CD14-positive monocyte (primary cell): ENCODE results near the gene MYO15B. TPM values are rescaled to one million over a fixed set of nuclear protein-coding genes. Genes with fewer than 3 reads are reported as not detected.

Experiments
- DNase-seq, 3 donors: peaks; one replicate each; pipeline ENCODE4 v3.0.0-alpha.2; 2011 to 2022
- H2AFZ ChIP-seq: 2 replicates; pipeline ENCODE4 v1.6.0; 2012; ENCODE audit warnings: mild to moderate bottlenecking, low read depth, low read length, inconsistent platforms; ENCODE audit not compliant: insufficient read depth, poor library complexity, severe bottlenecking
- H3K27ac ChIP-seq, 2 donors: 1 replicate in 1 of 2; 2 replicates in 1 of 2; pipeline ENCODE4 v1.5.1; 2012 to 2013; ENCODE audit warnings: low read length in 2 of 2, control low read depth in 1 of 2, inconsistent platforms in 1 of 2, low read depth in 1 of 2, mild to moderate bottlenecking in 1 of 2
- H3K27me3 ChIP-seq, 2 donors: one replicate each; pipeline versions ENCODE4 v1.6.0 to v1.6.1; 2011 to 2013; ENCODE audit warnings: low read length in 2 of 2; ENCODE audit not compliant: control insufficient read depth in 2 of 2, insufficient read depth in 2 of 2
- H3K36me3 ChIP-seq, 2 donors: replicated peaks in 1 of 2; 1 replicate in 1 of 2; 2 replicates in 1 of 2; pipeline versions ENCODE4 v1.5.1 to v1.6.1; 2012 to 2013; ENCODE audit warnings: low read length in 2 of 2, control low read depth in 1 of 2, inconsistent platforms in 1 of 2, mild to moderate bottlenecking in 1 of 2; ENCODE audit not compliant: insufficient read depth in 2 of 2, control insufficient read depth in 1 of 2
- H3K4me1 ChIP-seq, 2 donors: 1 replicate in 1 of 2; 2 replicates in 1 of 2; pipeline versions ENCODE4 v1.5.1 to v1.6.1; 2012 to 2013; ENCODE audit warnings: low read length in 2 of 2, control low read depth in 1 of 2, inconsistent platforms in 1 of 2, mild to moderate bottlenecking in 1 of 2, moderate library complexity in 1 of 2; ENCODE audit not compliant: insufficient read depth in 2 of 2, control insufficient read depth in 1 of 2
- H3K4me2 ChIP-seq: replicated peaks from 2 replicates; pipeline ENCODE3; 2012; ENCODE audit warnings: low read length, moderate library complexity, mild to moderate bottlenecking; ENCODE audit not compliant: poor library complexity, severe bottlenecking; ENCODE audit errors: extremely low read depth
- H3K4me3 ChIP-seq, 3 experiments: fragments of 200-600 bp in 1 of 3; sonication (generic) in 1 of 3; replicated peaks in 1 of 3; 1 replicate in 2 of 3; 2 replicates in 1 of 3; pipeline ENCODE4 v1.5.1; 2011 to 2013; ENCODE audit warnings: low read length in 3 of 3, mild to moderate bottlenecking in 3 of 3, control low read depth in 2 of 3, low read depth in 2 of 3, inconsistent platforms in 1 of 3, moderate library complexity in 1 of 3
- H3K79me2 ChIP-seq: 2 replicates; pipeline ENCODE4 v1.6.0; 2012; ENCODE audit warnings: mild to moderate bottlenecking, control low read depth, inconsistent platforms, low read length, moderate library complexity; ENCODE audit not compliant: insufficient read depth
- H3K9ac ChIP-seq: 2 replicates; pipeline ENCODE4 v1.6.0; 2017; ENCODE audit warnings: low read length, mild to moderate bottlenecking; ENCODE audit not compliant: insufficient read depth, poor library complexity, severe bottlenecking
- H3K9me3 ChIP-seq, 2 donors: replicated peaks in 1 of 2; 1 replicate in 1 of 2; 2 replicates in 1 of 2; pipeline versions ENCODE4 v1.5.1 to v1.6.1; 2012 to 2013; ENCODE audit warnings: low read length in 2 of 2, control low read depth in 1 of 2; ENCODE audit not compliant: control insufficient read depth in 1 of 2, insufficient read depth in 1 of 2
- H4K20me1 ChIP-seq: 2 replicates; pipeline ENCODE4 v1.6.0; 2012; ENCODE audit warnings: mild to moderate bottlenecking, low read length, control low read depth, moderate library complexity; ENCODE audit not compliant: insufficient read depth
- H3K27ac Mint-ChIP-seq, 7 donors: one replicate each; pipeline ENCODE4 v1.8.0; 2020; ENCODE audit warnings: mild to moderate bottlenecking in 7 of 7, mixed read lengths in 7 of 7, moderate library complexity in 6 of 7, inconsistent platforms in 2 of 7
- H3K27me3 Mint-ChIP-seq, 3 donors: one replicate each; pipeline ENCODE4 v1.8.0; 2021 to 2022; ENCODE audit warnings: low read depth in 3 of 3, mild to moderate bottlenecking in 3 of 3, mixed read lengths in 3 of 3, moderate library complexity in 3 of 3, inconsistent platforms in 1 of 3
- H3K36me3 Mint-ChIP-seq, 2 donors: one replicate each; pipeline ENCODE4 v1.8.0; 2020; ENCODE audit warnings: mixed read lengths in 2 of 2, inconsistent platforms in 1 of 2, mild to moderate bottlenecking in 1 of 2
- H3K4me1 Mint-ChIP-seq: one replicate; pipeline ENCODE4 v1.8.0; 2020; ENCODE audit warnings: mild to moderate bottlenecking, mixed read lengths
- H3K4me3 Mint-ChIP-seq, 2 donors: one replicate each; pipeline ENCODE4 v1.8.0; 2020; ENCODE audit warnings: mild to moderate bottlenecking in 2 of 2, mixed read lengths in 2 of 2, moderate library complexity in 1 of 2
- H3K9me3 Mint-ChIP-seq, 7 donors: one replicate each; pipeline ENCODE4 v1.8.0; 2020 to 2022; ENCODE audit warnings: mixed read lengths in 7 of 7, mild to moderate bottlenecking in 6 of 7, moderate library complexity in 6 of 7, inconsistent platforms in 2 of 7
- CTCF ChIP-seq: fragments of 200-600 bp; IDR thresholded peaks from one replicate; pipeline ENCODE4 v1.8.0; 2022; ENCODE audit warnings: antibody characterized with exemption, mild to moderate bottlenecking
- WGBS: methylation state at CpG from one replicate; pipeline ENCODE4 v1.1.5; 2013; ENCODE audit warnings: missing lambda C conversion rate; ENCODE audit not compliant: insufficient coverage; 5-methylcytosine and 5-hydroxymethylcytosine counted together
- intact Hi-C, 2 donors: fragments of 100-400 bp; cut with micrococcal nuclease; formaldehyde crosslinking; loops; one replicate each; pipeline versions ENCODE4 v1.15.0 to v1.15.1; 2023
- polyA plus RNA-seq, 3 donors: library from polyadenylated mRNA; depleted of rRNA in 1 of 3; unstranded in 2 of 3; stranded (reverse) in 1 of 3; fragments of 300-500 nt in 2 of 3; fragments of >200 nt in 1 of 3; fragmentation: Illumina TruSeq in 2 of 3; gene quantifications; 1 replicate in 2 of 3; 2 replicates in 1 of 3; pipeline ENCODE4 v1.2.3, GENCODE V29; 2012 to 2021

Gene MYO15B
- polyA plus RNA-seq, 3 donors, result 0.17 to 596 (median 0.62) TPM

GRCh38 chr17:75662511-75662910 lies 74.9 kb downstream of the MYO15B start:
- Mint-ChIP-seq H3K4me3 (no peak overlapping the region), H3K27ac (peak overlapping the region in 1 of 7 donors; percentile 58), H3K4me1 (peaks cover 8% of the 10 kb centered on the region), H3K36me3 (peaks cover 31 to 51% of the 10 kb centered on the region in 2 donors), H3K9me3 (no peaks in the 10 kb centered on the region), H3K27me3 (peaks cover 0 to 2% (median 0%) of the 10 kb centered on the region in 3 donors)
- peaks cover 13% of the 10 kb centered on the region for H3K79me2 ChIP-seq
- peaks cover 34 to 51% of the 10 kb centered on the region in 2 donors for H3K36me3 ChIP-seq
- no peak overlapping the region for H3K27ac ChIP-seq
- no peak overlapping the region for H2AFZ ChIP-seq
- H3K4me1 ChIP-seq, result peaks cover 9 to 12% of the 10 kb centered on the region in 2 donors
- H3K9ac ChIP-seq, result no peak overlapping the region
- no peak for TF ChIP-seq CTCF
- DNase-seq, result no peak
- H3K4me3 ChIP-seq, result no peak overlapping the region
- intact Hi-C loops, result loop anchor here (10.0 kb wide), 2 partner anchors 182 to 788 kb away; partner anchors contain the start of genes FDXR (in 1 of the 2) and UNC13D (in 1 of the 2)
- H3K27me3 ChIP-seq, result no peaks in the 10 kb centered on the region
- no peaks in the 10 kb centered on the region for H3K9me3 ChIP-seq
- H4K20me1 ChIP-seq, result no peaks in the 10 kb centered on the region
- WGBS, result 93% methylated on average over 8 of the region's 9 CpGs
- H3K4me2 ChIP-seq, result no peak overlapping the region

- H3K27ac Mint-ChIP-seq, result no peak overlapping the region
- Histone ChIP-seq H3K4me3 (no peak overlapping the region), H3K4me2 (no peak overlapping the region), H3K79me2 (peaks cover 29% of the 10 kb centered on the region), H3K9ac (no peak overlapping the region), H3K27me3 (no peaks in the 10 kb centered on the region), H3K9me3 (no peaks in the 10 kb centered on the region), H3K27ac (no peak overlapping the region), H4K20me1 (no peaks in the 10 kb centered on the region), H3K4me1 (peaks cover 17 to 22% of the 10 kb centered on the region in 2 donors), H2AFZ (no peak overlapping the region), H3K36me3 (peaks cover 36 to 47% of the 10 kb centered on the region in 2 donors)
- peaks cover 0 to 2% (median 0%) of the 10 kb centered on the region in 3 donors for H3K27me3 Mint-ChIP-seq
- intact Hi-C loops, result loop anchor here (10.0 kb wide), 2 partner anchors 181 to 789 kb away; partner anchors contain the start of genes FDXR (in 1 of the 2) and UNC13D (in 1 of the 2)
- no peaks in the 10 kb centered on the region for H3K9me3 Mint-ChIP-seq
- DNase-seq, result no peak
- peaks cover 35 to 52% of the 10 kb centered on the region in 2 donors for H3K36me3 Mint-ChIP-seq
- TF ChIP-seq CTCF, result no peak
- WGBS, result no CpG with 5 or more reads among the region's 3 CpGs
- no peak overlapping the region for H3K4me3 Mint-ChIP-seq
- H3K4me1 Mint-ChIP-seq, result peaks cover 8% of the 10 kb centered on the region
These were observed 76.5 kb downstream of the MYO15B start for GRCh38 chr17:75664099-75664549.
